GM06990 (cell line): ENCODE results near the gene PML.

Source experiments
- DNase-seq: peaks from one replicate; pipeline ENCODE4 v3.0.0-alpha.2; 2011; ENCODE audit not compliant: insufficient read length; ENCODE audit errors: extremely low read depth
- H3K27me3 ChIP-seq: replicated peaks from 2 replicates; pipeline ENCODE4 v1.6.0; 2011; ENCODE audit warnings: low read length; ENCODE audit not compliant: control insufficient read depth, insufficient read depth
- H3K36me3 ChIP-seq: 2 replicates; pipeline ENCODE4 v1.5.1; 2011; ENCODE audit warnings: low read length; ENCODE audit not compliant: control insufficient read depth, insufficient read depth
- H3K4me3 ChIP-seq: replicated peaks from 2 replicates; pipeline ENCODE4 v1.5.1; 2011; ENCODE audit warnings: low read depth, mild to moderate bottlenecking, control low read depth, low read length
- TF ChIP-seq, protein P1 (sequence below): IDR thresholded peaks from 2 replicates; pipeline ENCODE4 v1.5.1; 2011; ENCODE audit warnings: low read length, control low read depth, mild to moderate bottlenecking, inconsistent platforms; ENCODE audit not compliant: insufficient read depth, poor library complexity, severe bottlenecking

Gene PML

DNA sequence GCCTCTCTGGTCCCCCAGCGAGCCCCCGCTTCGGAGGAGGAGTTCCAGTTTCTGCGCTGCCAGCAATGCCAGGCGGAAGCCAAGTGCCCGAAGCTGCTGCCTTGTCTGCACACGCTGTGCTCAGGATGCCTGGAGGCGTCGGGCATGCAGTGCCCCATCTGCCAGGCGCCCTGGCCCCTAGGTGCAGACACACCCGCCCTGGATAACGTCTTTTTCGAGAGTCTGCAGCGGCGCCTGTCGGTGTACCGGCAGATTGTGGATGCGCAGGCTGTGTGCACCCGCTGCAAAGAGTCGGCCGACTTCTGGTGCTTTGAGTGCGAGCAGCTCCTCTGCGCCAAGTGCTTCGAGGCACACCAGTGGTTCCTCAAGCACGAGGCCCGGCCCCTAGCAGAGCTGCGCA, 3.5 kb downstream of the PML start:
- Histone ChIP-seq H3K27me3 (no peaks in the 10 kb centered on the region), H3K4me3 (no peak overlapping the region), H3K36me3 (peaks cover 5% of the 10 kb centered on the region; the same call in 1 of the 2 replicates)
- TF ChIP-seq, protein P1, sequence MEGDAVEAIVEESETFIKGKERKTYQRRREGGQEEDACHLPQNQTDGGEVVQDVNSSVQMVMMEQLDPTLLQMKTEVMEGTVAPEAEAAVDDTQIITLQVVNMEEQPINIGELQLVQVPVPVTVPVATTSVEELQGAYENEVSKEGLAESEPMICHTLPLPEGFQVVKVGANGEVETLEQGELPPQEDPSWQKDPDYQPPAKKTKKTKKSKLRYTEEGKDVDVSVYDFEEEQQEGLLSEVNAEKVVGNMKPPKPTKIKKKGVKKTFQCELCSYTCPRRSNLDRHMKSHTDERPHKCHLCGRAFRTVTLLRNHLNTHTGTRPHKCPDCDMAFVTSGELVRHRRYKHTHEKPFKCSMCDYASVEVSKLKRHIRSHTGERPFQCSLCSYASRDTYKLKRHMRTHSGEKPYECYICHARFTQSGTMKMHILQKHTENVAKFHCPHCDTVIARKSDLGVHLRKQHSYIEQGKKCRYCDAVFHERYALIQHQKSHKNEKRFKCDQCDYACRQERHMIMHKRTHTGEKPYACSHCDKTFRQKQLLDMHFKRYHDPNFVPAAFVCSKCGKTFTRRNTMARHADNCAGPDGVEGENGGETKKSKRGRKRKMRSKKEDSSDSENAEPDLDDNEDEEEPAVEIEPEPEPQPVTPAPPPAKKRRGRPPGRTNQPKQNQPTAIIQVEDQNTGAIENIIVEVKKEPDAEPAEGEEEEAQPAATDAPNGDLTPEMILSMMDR = no peak
- no peak for DNase-seq

DNA sequence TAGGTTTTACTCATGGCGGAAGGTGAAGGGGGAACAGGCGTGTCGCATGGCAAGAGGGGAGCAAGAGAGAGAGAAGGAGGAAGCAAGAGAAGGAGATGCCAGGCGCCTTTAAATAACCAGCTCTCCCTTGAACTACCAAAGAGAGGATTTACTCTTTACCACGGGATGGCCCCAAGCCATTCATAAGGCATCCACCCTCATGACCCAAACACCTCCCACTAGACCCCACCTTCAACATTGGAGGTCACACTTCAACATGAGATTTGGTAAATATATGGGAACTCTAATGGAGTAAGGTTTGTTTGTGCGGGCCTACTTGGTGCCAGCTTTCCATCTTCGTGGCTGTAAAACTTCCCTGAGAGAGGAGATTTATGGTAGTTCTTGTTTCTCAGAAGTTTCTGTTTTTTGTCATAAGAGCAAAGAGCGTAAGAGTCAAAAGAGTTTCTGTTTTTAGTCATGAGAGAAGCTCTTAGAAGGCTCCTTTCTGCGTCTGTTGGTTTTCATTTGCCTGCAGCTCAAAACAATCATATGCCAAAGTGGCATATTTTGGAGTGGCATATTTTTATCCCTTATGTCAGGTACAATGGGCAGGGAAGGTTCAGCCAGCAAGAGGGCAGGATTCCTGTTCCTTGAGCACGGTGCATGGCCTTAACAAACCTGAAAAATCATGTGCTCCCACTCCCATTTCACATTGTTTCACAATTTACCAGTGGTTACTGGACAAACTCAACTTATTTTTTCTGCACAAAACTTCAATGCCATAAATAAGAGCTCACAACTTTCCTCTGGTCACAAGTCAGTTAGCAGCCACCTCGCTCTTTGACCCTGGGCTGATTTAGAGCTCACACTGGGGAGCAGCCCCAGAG, 12.5 kb downstream of the PML start:
- Histone ChIP-seq H3K27me3 (no peaks in the 10 kb centered on the region), H3K4me3 (no peak overlapping the region; the same call in 1 of the 2 replicates), H3K36me3 (peaks cover 14% of the 10 kb centered on the region)
- TF ChIP-seq, protein P1 = no peak
- DNase-seq = no peak

DNA sequence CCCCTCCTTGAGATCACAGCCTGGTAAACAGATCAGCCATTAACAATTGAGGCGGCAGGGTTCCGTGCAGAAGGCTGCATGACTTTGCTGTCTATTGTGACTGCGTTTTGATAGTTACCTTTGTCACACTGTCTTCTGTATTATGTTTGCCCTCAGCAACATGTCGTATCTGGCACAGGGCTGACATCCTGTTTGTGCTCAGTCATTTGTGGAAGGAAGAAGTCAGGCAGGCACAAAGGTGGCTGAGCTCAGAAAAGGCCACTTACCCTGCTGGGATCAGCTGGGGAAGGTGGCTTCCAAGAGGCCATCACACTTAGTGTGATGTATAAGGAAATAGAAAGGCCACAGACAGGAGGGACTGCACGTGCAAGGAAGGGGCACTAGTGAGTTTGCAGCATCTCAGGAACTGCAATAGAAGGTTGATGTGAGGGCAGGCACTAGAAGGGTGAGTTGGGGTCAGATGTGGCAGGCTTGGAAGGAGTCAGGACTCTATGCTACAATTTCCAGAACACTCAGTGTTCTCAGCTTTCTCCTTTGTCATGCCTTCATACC, 13.4 kb downstream of the PML start:
- Histone ChIP-seq H3K36me3 (peaks cover 13% of the 10 kb centered on the region), H3K27me3 (no peaks in the 10 kb centered on the region), H3K4me3 (no peak overlapping the region)
- DNase-seq = no peak
- TF ChIP-seq, protein P1 = no peak

DNA sequence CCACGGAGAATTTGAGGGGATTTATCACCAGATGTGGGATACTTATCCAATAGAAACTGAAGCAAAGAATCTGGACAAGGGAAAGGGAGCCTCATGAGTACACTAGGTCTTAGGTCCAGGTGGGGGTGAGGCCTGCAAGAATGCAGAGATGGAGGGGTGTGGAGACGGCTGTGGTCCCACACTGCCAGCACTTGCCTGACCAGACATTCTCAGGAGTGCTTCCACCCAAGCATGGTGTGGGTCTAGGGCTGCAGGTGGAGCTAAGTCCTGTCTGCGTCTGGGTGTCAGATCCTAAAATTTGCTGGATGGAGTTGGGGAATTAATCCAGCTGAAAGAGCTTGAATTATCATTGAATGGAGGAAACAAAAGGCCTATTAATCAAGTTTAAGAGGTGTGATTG, 14.4 kb downstream of the PML start:
- H3K36me3 ChIP-seq = peaks cover 12% of the 10 kb centered on the region

DNA sequence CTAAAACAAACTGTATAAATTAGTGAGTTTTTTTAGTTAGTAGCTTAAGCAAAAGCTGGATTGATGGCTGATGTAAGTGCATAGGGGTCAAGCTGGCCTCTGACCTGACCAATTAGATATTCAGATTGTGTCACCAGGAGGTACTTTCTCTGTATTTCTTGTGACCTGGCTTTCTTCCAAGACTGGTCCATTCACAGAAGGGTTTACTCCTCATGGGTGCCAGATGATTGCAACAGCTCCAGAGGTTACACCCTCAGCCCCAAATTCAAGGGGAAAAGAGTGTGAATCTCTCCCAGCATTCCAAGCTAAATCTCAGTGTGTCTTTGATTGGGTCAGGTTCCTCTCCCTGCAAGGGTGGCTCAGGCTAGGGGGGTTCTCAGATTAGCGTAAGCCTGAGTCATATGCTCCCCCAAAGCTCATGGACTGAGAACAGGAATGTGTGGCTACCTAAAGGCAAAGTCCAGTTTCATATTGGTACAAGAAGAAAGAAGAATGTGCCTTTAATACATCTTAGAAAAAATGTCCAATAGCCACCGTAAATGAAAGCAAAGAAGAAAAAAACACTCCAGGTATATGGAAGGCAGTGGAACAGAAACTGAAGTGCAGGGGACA, 16.5 kb downstream of the PML start:
- TF ChIP-seq, protein P1 = no peak
- Histone ChIP-seq H3K4me3 (no peak overlapping the region), H3K36me3 (peaks cover 15% of the 10 kb centered on the region), H3K27me3 (no peaks in the 10 kb centered on the region)
- no peak for DNase-seq

More for the DNA sequence above, 14.4 kb downstream of the PML start:
- TF ChIP-seq, protein P1 = no peak
- no peak overlapping the region for H3K4me3 ChIP-seq
- no peak for DNase-seq
- no peaks in the 10 kb centered on the region for H3K27me3 ChIP-seq
